Aorta (tissue), 5 donors: ENCODE data around the gene ASGR1. TPM values are rescaled to one million over a fixed set of nuclear protein-coding genes. Genes with fewer than 3 reads are reported as not detected.
"Not testable (repeated sequence)": the region's sequence is repeated elsewhere in the genome, so short reads cannot be mapped to it uniquely, and the experiment has no call there.

Experiments
- ATAC-seq: fragments of 200-7000 bp; cut with Tn5 transposase; one replicate; pipeline ENCODE4 v1.9.1; 2022; ENCODE audit warnings: moderate library complexity; ENCODE audit not compliant: low FRiP score
- DNase-seq, 2 donors: peaks; one replicate each; pipeline ENCODE4 v3.0.0-alpha.2; 2020
- H3K27ac ChIP-seq, 2 donors: one replicate each; pipeline ENCODE4 v1.5.1; 2013; ENCODE audit warnings: low read length in 2 of 2, mild to moderate bottlenecking in 2 of 2, moderate library complexity in 2 of 2, control low read depth in 1 of 2, inconsistent platforms in 1 of 2, low read depth in 1 of 2
- H3K27me3 ChIP-seq, 2 donors: one replicate each; pipeline ENCODE4 v1.6.1; 2013; ENCODE audit warnings: control low read depth in 1 of 2, low read length in 1 of 2, mild to moderate bottlenecking in 1 of 2, moderate library complexity in 1 of 2; ENCODE audit not compliant: insufficient read depth in 2 of 2, control insufficient read depth in 1 of 2
- H3K36me3 ChIP-seq, 2 donors: one replicate each; pipeline ENCODE4 v1.6.1; 2013; ENCODE audit warnings: control low read depth in 1 of 2, low read length in 1 of 2, mild to moderate bottlenecking in 1 of 2; ENCODE audit not compliant: insufficient read depth in 2 of 2, control insufficient read depth in 1 of 2
- H3K4me1 ChIP-seq, 2 donors: one replicate each; pipeline ENCODE4 v1.6.1; 2013; ENCODE audit warnings: low read length in 2 of 2, control low read depth in 1 of 2, mild to moderate bottlenecking in 1 of 2, moderate library complexity in 1 of 2; ENCODE audit not compliant: insufficient read depth in 2 of 2, control insufficient read depth in 1 of 2
- H3K4me3 ChIP-seq, 2 donors: one replicate each; pipeline ENCODE4 v1.5.1; 2013; ENCODE audit warnings: low read length in 2 of 2, control low read depth in 1 of 2, mild to moderate bottlenecking in 1 of 2
- H3K9me3 ChIP-seq: one replicate; pipeline ENCODE4 v1.6.1; 2013; ENCODE audit warnings: mild to moderate bottlenecking, low read length; ENCODE audit not compliant: control insufficient read depth
- WGBS, 2 donors: extraction: QIAGEN DNeasy Blood & Tissue Kit; methylation state at CpG; one replicate each; pipeline ENCODE4 v1.1.7; 2013; 5-methylcytosine and 5-hydroxymethylcytosine counted together
- intact Hi-C, 2 donors: fragments of 100-400 bp; cut with DNase I; formaldehyde crosslinking; loops; one replicate each; pipeline versions ENCODE4 v1.14.2 to v1.15.0; 2022
- microRNA-seq, 2 donors: library from miRNA; unstranded; fragments of <30 nt; microRNA quantifications; one replicate each; pipeline ENCODE4 v1.2.0, GENCODE V29; 2020
- polyA plus RNA-seq, 2 donors: library from polyadenylated mRNA; stranded (reverse); fragments of 200-250 nt; gene quantifications; one replicate each; pipeline ENCODE4 v1.2.3, GENCODE V29; 2013
- total RNA-seq, 2 donors: library from RNA; stranded (reverse); fragmentation: NEBNext Ultra II Directional; extraction: Animal tissue kit (Norgen Biotek cat#: 25700); gene quantifications; one replicate each; pipeline ENCODE4 v1.2.1, GENCODE V29; 2021
- donor health status: healthy with polysubstance abuse.
- donor health status: Bipolar disorder and iron deficiency.
- donor health status: DM: no; HTN: no; CAD: no.
- donor health status: DM: no; HTN: no; CAD: no.
- donor health status: DM: yes; HTN: yes; CAD: no.

ASGR1 gene
- total and polyA plus RNA-seq, 4 donors = 2.0 to 5.4 (median 3.2) TPM

- Histone ChIP-seq H3K4me3 (no peak overlapping the region), H3K27me3 (no peaks in the 10 kb centered on the region), H3K9me3 (no peaks in the 10 kb centered on the region), H3K36me3 (no peaks in the 10 kb centered on the region), H3K27ac (no peak overlapping the region), H3K4me1 (no peaks in the 10 kb centered on the region)
- WGBS, 2 donors = 16 to 22% methylated on average over 5 of the region's 5 CpGs
- DNase-seq = peak in 1 of 2 donors; percentile 23
- ATAC-seq = no peak
- intact Hi-C loops = no loop called here
Observed at GRCh38 chr17:7128160-7128559, 51.0 kb downstream of the ASGR1 start.

GRCh38 chr17:7127501-7127900 lies 51.7 kb downstream of the ASGR1 start:
- DNase-seq, H3K4me1 ChIP-seq, H3K27me3 ChIP-seq, H3K36me3 ChIP-seq, H3K9me3 ChIP-seq, H3K4me3 ChIP-seq, intact Hi-C loops, H3K27ac ChIP-seq, ATAC-seq: not testable (repeated sequence)
- WGBS, 2 donors = 90 to 95% methylated on average over 4 to 5 of the region's 5 CpGs

- ATAC-seq, intact Hi-C loops, H3K27me3 ChIP-seq, H3K4me3 ChIP-seq, H3K9me3 ChIP-seq, H3K27ac ChIP-seq, H3K4me1 ChIP-seq, DNase-seq, H3K36me3 ChIP-seq: not testable (repeated sequence)
- 78% methylated on average over 12 of the region's 12 CpGs for WGBS, 2 donors
Observed at GRCh38 chr17:7126386-7126785, 52.8 kb downstream of the ASGR1 start.

DNA sequence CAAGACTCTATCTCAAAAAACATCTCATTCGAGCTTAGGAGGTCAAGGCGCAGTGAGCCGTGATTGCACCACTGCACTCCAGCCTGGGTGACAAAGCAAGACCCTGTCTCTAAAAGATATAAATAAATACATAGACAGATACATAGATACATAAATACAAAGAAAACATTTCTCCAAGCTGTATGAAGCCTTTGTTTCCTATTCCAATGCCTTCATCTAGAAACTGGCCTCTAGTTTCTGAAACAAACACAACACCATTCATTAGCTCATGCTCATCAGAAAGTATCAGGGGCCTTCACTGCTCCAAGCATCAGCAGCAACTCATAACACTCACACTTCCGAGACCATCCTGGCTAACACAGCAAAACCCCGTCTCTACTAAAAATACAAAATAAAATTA lies 54.2 kb downstream of the ASGR1 start:
- 84 to 88% methylated on average over 5 of the region's 5 CpGs for WGBS, 2 donors
- intact Hi-C loops = no loop called here
- no peaks in the 10 kb centered on the region for H3K27me3 ChIP-seq
- ATAC-seq = no peak
- no peak overlapping the region for H3K4me3 ChIP-seq
- no peaks in the 10 kb centered on the region for H3K9me3 ChIP-seq
- no peak overlapping the region for H3K27ac ChIP-seq
- H3K4me1 ChIP-seq = no peaks in the 10 kb centered on the region
- DNase-seq = no peak
- no peaks in the 10 kb centered on the region for H3K36me3 ChIP-seq

DNA sequence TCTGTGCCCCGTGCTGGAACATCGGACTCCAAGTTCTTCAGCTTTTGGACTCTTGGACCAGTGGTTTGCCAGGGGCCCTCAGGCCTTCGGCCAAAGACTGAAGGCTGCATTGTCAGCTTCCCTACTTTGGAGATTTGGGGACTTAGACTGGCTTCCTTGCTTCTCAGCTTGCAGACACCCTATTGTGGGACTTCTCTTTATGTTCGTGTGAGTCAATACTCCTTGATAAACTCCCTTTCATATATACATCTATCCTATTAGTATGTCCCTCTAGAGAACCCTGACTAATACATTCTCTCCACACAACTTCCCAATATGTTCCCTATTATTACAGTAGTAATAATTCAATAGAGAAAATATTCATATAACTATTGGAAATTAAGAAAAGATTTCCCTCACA lies 55.3 kb downstream of the ASGR1 start:
- no peak overlapping the region for H3K27ac ChIP-seq
- intact Hi-C loops = no loop called here
- WGBS, 2 donors = 85 to 93% methylated on average over 4 of the region's 4 CpGs
- ATAC-seq = no peak
- no peak for DNase-seq
- no peak overlapping the region for H3K4me3 ChIP-seq
- no peaks in the 10 kb centered on the region for H3K27me3 ChIP-seq
- no peaks in the 10 kb centered on the region for H3K36me3 ChIP-seq
- H3K4me1 ChIP-seq = no peaks in the 10 kb centered on the region
- no peaks in the 10 kb centered on the region for H3K9me3 ChIP-seq

Small RNA genes lying within 50 kb of the gene (microRNA-seq; reads per million reads assigned to microRNA genes)
- gene MIR324 = 599 to 1,095 reads per million in 2 donors

Other genes with a start within 250 kb of the ASGR1 start
- gene ALOX12, start 183.3 kb downstream of the ASGR1 start, total RNA-seq = not detected
- not detected for gene ALOX12, start 183.3 kb downstream of the ASGR1 start, polyA plus RNA-seq
- gene RNASEK, start 166.7 kb downstream of the ASGR1 start, total RNA-seq = 100 to 1,000 TPM; 157 to 163 TPM
- 100 to 1,000 TPM; 390 to 401 TPM for gene RNASEK, start 166.7 kb downstream of the ASGR1 start, polyA plus RNA-seq
- 10 to 100 TPM; 16.4 to 31.4 TPM for gene BCL6B, start 156.3 kb downstream of the ASGR1 start, total RNA-seq
- gene BCL6B, start 156.3 kb downstream of the ASGR1 start, polyA plus RNA-seq = 1 to 10 TPM in 1 of 2 donors, under 1 TPM in 1; 0.63 to 1.3 TPM
- 1 to 10 TPM; 1.3 to 2.5 TPM for gene SLC16A13, start 143.4 kb downstream of the ASGR1 start, total RNA-seq
- gene SLC16A13, start 143.4 kb downstream of the ASGR1 start, polyA plus RNA-seq = 1 to 10 TPM in 1 of 2 donors, not detected in 1; 1.0 TPM
- gene SLC16A11, start 135.3 kb downstream of the ASGR1 start, total RNA-seq = 1 to 10 TPM in 1 of 2 donors, under 1 TPM in 1; 0.26 to 1.3 TPM
- gene SLC16A11, start 135.3 kb downstream of the ASGR1 start, polyA plus RNA-seq = not detected
- 10 to 100 TPM in 1 of 2 donors, 1 to 10 TPM in 1; 7.7 to 29.1 TPM for gene CLEC10A, start 99.1 kb downstream of the ASGR1 start, total RNA-seq
- gene CLEC10A, start 99.1 kb downstream of the ASGR1 start, polyA plus RNA-seq = 1 to 10 TPM; 1.9 to 2.4 TPM
- gene ASGR2, start 64.5 kb downstream of the ASGR1 start, total RNA-seq = 1 to 10 TPM in 1 of 2 donors, under 1 TPM in 1; 0.75 to 1.6 TPM
- gene ASGR2, start 64.5 kb downstream of the ASGR1 start, polyA plus RNA-seq = under 1 TPM in 1 of 2 donors, not detected in 1; 0.15 TPM
- 10 to 100 TPM; 23.3 to 54.7 TPM for gene DLG4, start 40.5 kb upstream of the ASGR1 start, total RNA-seq
- gene DLG4, start 40.5 kb upstream of the ASGR1 start, polyA plus RNA-seq = 10 to 100 TPM in 1 of 2 donors, 1 to 10 TPM in 1; 6.6 to 15.4 TPM
- 100 to 1,000 TPM; 387 to 486 TPM for gene ACADVL, start 40.6 kb upstream of the ASGR1 start, total RNA-seq
- gene ACADVL, start 40.6 kb upstream of the ASGR1 start, polyA plus RNA-seq = 1,000 to 10,000 TPM in 1 of 2 donors, 100 to 1,000 TPM in 1; 159 to 1,724 TPM
- 10 to 100 TPM; 25.2 to 45.6 TPM for gene DVL2, start 55.1 kb upstream of the ASGR1 start, total RNA-seq
- gene DVL2, start 55.1 kb upstream of the ASGR1 start, polyA plus RNA-seq = 10 to 100 TPM; 10.0 to 25.0 TPM
- 10 to 100 TPM; 24.4 to 30.8 TPM for gene PHF23, start 60.1 kb upstream of the ASGR1 start, total RNA-seq
- gene PHF23, start 60.1 kb upstream of the ASGR1 start, polyA plus RNA-seq = 10 to 100 TPM; 19.2 to 28.4 TPM
- 100 to 1,000 TPM; 405 to 430 TPM for gene GABARAP, start 63.1 kb upstream of the ASGR1 start, total RNA-seq
- gene GABARAP, start 63.1 kb upstream of the ASGR1 start, polyA plus RNA-seq = 100 to 1,000 TPM; 801 to 895 TPM
- gene CTDNEP1, start 72.4 kb upstream of the ASGR1 start, total RNA-seq = 100 to 1,000 TPM in 1 of 2 donors, 10 to 100 TPM in 1; 92.9 to 105 TPM
- 100 to 1,000 TPM; 112 to 113 TPM for gene CTDNEP1, start 72.4 kb upstream of the ASGR1 start, polyA plus RNA-seq
- gene ELP5, start 72.8 kb upstream of the ASGR1 start, total RNA-seq = 10 to 100 TPM; 26.6 to 31.0 TPM
- 10 to 100 TPM; 26.7 to 51.1 TPM for gene ELP5, start 72.8 kb upstream of the ASGR1 start, polyA plus RNA-seq
- 1 to 10 TPM; 3.3 to 9.9 TPM for gene CLDN7, start 83.1 kb upstream of the ASGR1 start, total RNA-seq
- 10 to 100 TPM in 1 of 2 donors, 1 to 10 TPM in 1; 1.1 to 37.6 TPM for gene CLDN7, start 83.1 kb upstream of the ASGR1 start, polyA plus RNA-seq
- gene SLC2A4, start 102.3 kb upstream of the ASGR1 start, total RNA-seq = 1 to 10 TPM; 2.5 to 3.9 TPM
- gene SLC2A4, start 102.3 kb upstream of the ASGR1 start, polyA plus RNA-seq = 1 to 10 TPM in 1 of 2 donors, under 1 TPM in 1; 0.63 to 1.6 TPM
- under 1 TPM; 0.10 to 0.60 TPM for gene YBX2, start 115.3 kb upstream of the ASGR1 start, total RNA-seq
- gene YBX2, start 115.3 kb upstream of the ASGR1 start, polyA plus RNA-seq = 1 to 10 TPM in 1 of 2 donors, not detected in 1; 5.6 TPM
- gene EIF5A, start 128.3 kb upstream of the ASGR1 start, total RNA-seq = 100 to 1,000 TPM; 198 to 280 TPM
- 100 to 1,000 TPM; 223 to 232 TPM for gene EIF5A, start 128.3 kb upstream of the ASGR1 start, polyA plus RNA-seq
- gene GPS2, start 136.0 kb upstream of the ASGR1 start, total RNA-seq = 10 to 100 TPM; 49.5 to 55.6 TPM
- 10 to 100 TPM; 55.0 to 99.1 TPM for gene GPS2, start 136.0 kb upstream of the ASGR1 start, polyA plus RNA-seq
- gene NEURL4, start 150.0 kb upstream of the ASGR1 start, total RNA-seq = 10 to 100 TPM; 24.5 to 36.7 TPM
- 10 to 100 TPM in 1 of 2 donors, 1 to 10 TPM in 1; 7.3 to 52.8 TPM for gene NEURL4, start 150.0 kb upstream of the ASGR1 start, polyA plus RNA-seq
- 10 to 100 TPM; 18.6 to 21.8 TPM for gene ACAP1, start 157.2 kb upstream of the ASGR1 start, total RNA-seq
- 10 to 100 TPM in 1 of 2 donors, 1 to 10 TPM in 1; 6.5 to 10.8 TPM for gene ACAP1, start 157.2 kb upstream of the ASGR1 start, polyA plus RNA-seq
- 10 to 100 TPM; 12.4 to 15.8 TPM for gene KCTD11, start 172.8 kb upstream of the ASGR1 start, total RNA-seq
- gene KCTD11, start 172.8 kb upstream of the ASGR1 start, polyA plus RNA-seq = 10 to 100 TPM; 11.0 to 11.4 TPM
- gene TMEM95, start 175.8 kb upstream of the ASGR1 start, total RNA-seq = not detected
- gene TMEM95, start 175.8 kb upstream of the ASGR1 start, polyA plus RNA-seq = not detected
- gene TNK1, start 201.7 kb upstream of the ASGR1 start, total RNA-seq = 1 to 10 TPM; 2.4 to 6.6 TPM
- 1 to 10 TPM; 1.9 to 3.1 TPM for gene TNK1, start 201.7 kb upstream of the ASGR1 start, polyA plus RNA-seq
- 10 to 100 TPM; 41.2 to 43.1 TPM for gene PLSCR3, start 215.2 kb upstream of the ASGR1 start, total RNA-seq
- gene PLSCR3, start 215.2 kb upstream of the ASGR1 start, polyA plus RNA-seq = 10 to 100 TPM; 20.5 to 70.8 TPM
- gene TMEM256, start 224.7 kb upstream of the ASGR1 start, total RNA-seq = 10 to 100 TPM; 35.0 to 40.1 TPM
- 100 to 1,000 TPM; 134 to 224 TPM for gene TMEM256, start 224.7 kb upstream of the ASGR1 start, polyA plus RNA-seq
- gene NLGN2, start 228.5 kb upstream of the ASGR1 start, total RNA-seq = 10 to 100 TPM; 32.9 to 49.9 TPM
- gene NLGN2, start 228.5 kb upstream of the ASGR1 start, polyA plus RNA-seq = 10 to 100 TPM in 1 of 2 donors, 1 to 10 TPM in 1; 2.4 to 28.8 TPM
- not detected for gene SPEM1, start 241.0 kb upstream of the ASGR1 start, total RNA-seq
- not detected for gene SPEM1, start 241.0 kb upstream of the ASGR1 start, polyA plus RNA-seq
- gene SPEM2, start 246.2 kb upstream of the ASGR1 start, total RNA-seq = not detected
- gene SPEM2, start 246.2 kb upstream of the ASGR1 start, polyA plus RNA-seq = not detected
- gene SPEM3, start 249.5 kb upstream of the ASGR1 start, total RNA-seq = not detected
- not detected for gene SPEM3, start 249.5 kb upstream of the ASGR1 start, polyA plus RNA-seq